Measurements from ENCODE around the gene GAB4.

DNA sequence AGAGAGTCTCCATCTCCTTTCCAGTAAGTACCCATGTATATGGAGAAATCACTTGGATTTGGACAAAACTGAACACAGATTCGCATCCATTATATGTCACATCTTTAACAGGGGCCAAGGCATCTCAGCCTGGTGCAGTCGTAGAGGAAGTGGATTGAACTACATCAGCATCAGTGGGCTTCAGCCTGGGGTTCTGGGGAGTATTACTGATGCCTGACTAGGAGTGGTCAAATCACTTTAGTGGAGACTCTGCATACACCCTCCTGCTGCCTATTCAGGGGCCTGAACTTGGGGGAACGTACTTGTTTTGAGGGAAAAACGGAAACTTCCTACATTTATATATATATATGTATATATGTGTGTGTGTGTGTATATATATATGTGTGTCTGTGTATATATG lies 72.8 kb downstream of the GAB4 start:
- TF ChIP-seq RAD21 (IDR thresholded peaks at IDR 0.05; ENCODE audit: low read length) (no peak), POLR2A (IDR thresholded peaks at IDR 0.05; ENCODE audit: low read depth, low read length) (no peak), RFX5 (IDR thresholded peaks at IDR 0.05; ENCODE audit: low read depth, low read length) (no peak), SMC3 (IDR thresholded peaks at IDR 0.05; ENCODE audit: low read depth, low read length) (no peak), CEBPB (IDR thresholded peaks at IDR 0.05; ENCODE audit: low read depth, low read length) (no peak)
- TF ChIP-seq, protein P1, sequence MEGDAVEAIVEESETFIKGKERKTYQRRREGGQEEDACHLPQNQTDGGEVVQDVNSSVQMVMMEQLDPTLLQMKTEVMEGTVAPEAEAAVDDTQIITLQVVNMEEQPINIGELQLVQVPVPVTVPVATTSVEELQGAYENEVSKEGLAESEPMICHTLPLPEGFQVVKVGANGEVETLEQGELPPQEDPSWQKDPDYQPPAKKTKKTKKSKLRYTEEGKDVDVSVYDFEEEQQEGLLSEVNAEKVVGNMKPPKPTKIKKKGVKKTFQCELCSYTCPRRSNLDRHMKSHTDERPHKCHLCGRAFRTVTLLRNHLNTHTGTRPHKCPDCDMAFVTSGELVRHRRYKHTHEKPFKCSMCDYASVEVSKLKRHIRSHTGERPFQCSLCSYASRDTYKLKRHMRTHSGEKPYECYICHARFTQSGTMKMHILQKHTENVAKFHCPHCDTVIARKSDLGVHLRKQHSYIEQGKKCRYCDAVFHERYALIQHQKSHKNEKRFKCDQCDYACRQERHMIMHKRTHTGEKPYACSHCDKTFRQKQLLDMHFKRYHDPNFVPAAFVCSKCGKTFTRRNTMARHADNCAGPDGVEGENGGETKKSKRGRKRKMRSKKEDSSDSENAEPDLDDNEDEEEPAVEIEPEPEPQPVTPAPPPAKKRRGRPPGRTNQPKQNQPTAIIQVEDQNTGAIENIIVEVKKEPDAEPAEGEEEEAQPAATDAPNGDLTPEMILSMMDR (conservative IDR thresholded peaks at IDR 0.05; ENCODE audit: low read depth, low read length): no peak
- TF ChIP-seq, protein P2, sequence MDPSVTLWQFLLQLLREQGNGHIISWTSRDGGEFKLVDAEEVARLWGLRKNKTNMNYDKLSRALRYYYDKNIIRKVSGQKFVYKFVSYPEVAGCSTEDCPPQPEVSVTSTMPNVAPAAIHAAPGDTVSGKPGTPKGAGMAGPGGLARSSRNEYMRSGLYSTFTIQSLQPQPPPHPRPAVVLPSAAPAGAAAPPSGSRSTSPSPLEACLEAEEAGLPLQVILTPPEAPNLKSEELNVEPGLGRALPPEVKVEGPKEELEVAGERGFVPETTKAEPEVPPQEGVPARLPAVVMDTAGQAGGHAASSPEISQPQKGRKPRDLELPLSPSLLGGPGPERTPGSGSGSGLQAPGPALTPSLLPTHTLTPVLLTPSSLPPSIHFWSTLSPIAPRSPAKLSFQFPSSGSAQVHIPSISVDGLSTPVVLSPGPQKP (IDR thresholded peaks at IDR 0.05; ENCODE audit: borderline replicate concordance, low read depth, low read length): no peak

Measured in IMR-90 (cell line).